Neuronal stem cell (in vitro differentiated cells): ENCODE results near the gene MAN1B1.
A peak's percentile ranks its signal among the peaks of the same experiment; 100 is the strongest.

Source experiments
- DNase-seq: peaks from one replicate; pipeline ENCODE4 v3.0.0-alpha.2; 2013; ENCODE audit warnings: low spot score
- H2AFZ ChIP-seq: one replicate; pipeline ENCODE4 v1.6.1; 2013; ENCODE audit warnings: mild to moderate bottlenecking, low read length, inconsistent platforms
- H2AK5ac ChIP-seq: 2 replicates; pipeline ENCODE4 v1.6.1; 2013; ENCODE audit warnings: low read depth, mild to moderate bottlenecking, inconsistent platforms, low read length, moderate library complexity, mixed read lengths
- H2BK120ac ChIP-seq: 2 replicates; pipeline ENCODE4 v1.6.1; 2013; ENCODE audit warnings: low read depth, mild to moderate bottlenecking, inconsistent platforms, low read length, moderate library complexity, mixed read lengths
- H2BK12ac ChIP-seq: one replicate; pipeline ENCODE4 v1.6.1; 2013; ENCODE audit warnings: low read length, inconsistent platforms
- H2BK15ac ChIP-seq: 2 replicates; pipeline ENCODE4 v1.6.1; 2013; ENCODE audit warnings: mild to moderate bottlenecking, low read length, inconsistent platforms, mixed read lengths
- H2BK5ac ChIP-seq: one replicate; pipeline ENCODE4 v1.6.1; 2013; ENCODE audit warnings: inconsistent platforms, mild to moderate bottlenecking, low read length, moderate library complexity
- H3K14ac ChIP-seq: one replicate; pipeline ENCODE4 v1.6.1; 2013; ENCODE audit warnings: low read length, inconsistent platforms
- H3K18ac ChIP-seq: 2 replicates; pipeline ENCODE4 v1.6.1; 2013; ENCODE audit warnings: low read length, inconsistent platforms
- H3K23ac ChIP-seq: 2 replicates; pipeline ENCODE4 v1.6.1; 2013; ENCODE audit warnings: low read depth, mild to moderate bottlenecking, mixed read lengths, low read length, inconsistent platforms; ENCODE audit not compliant: poor library complexity
- H3K27ac ChIP-seq: replicated peaks from 3 replicates; pipeline ENCODE4 v1.5.1; 2013; ENCODE audit warnings: low read length, inconsistent platforms
- H3K27me3 ChIP-seq, 3 experiments: 2 replicates each; pipeline ENCODE4 v1.6.1; 2013; ENCODE audit warnings: low read length in 3 of 3, mild to moderate bottlenecking in 2 of 3, inconsistent platforms in 1 of 3, low read depth in 1 of 3, mixed read lengths in 1 of 3, moderate library complexity in 1 of 3; ENCODE audit not compliant: control insufficient read depth in 3 of 3, insufficient read depth in 3 of 3
- H3K36me3 ChIP-seq, 2 donors: replicated peaks in 1 of 2; 2 replicates each; pipeline ENCODE4 v1.6.1; 2013; ENCODE audit warnings: low read length in 2 of 2; ENCODE audit not compliant: control insufficient read depth in 2 of 2, insufficient read depth in 2 of 2
- H3K4ac ChIP-seq: 2 replicates; pipeline ENCODE4 v1.6.1; 2013; ENCODE audit warnings: inconsistent platforms, mild to moderate bottlenecking, low read length, moderate library complexity
- H3K4me1 ChIP-seq, 2 donors: 1 replicate in 1 of 2; 2 replicates in 1 of 2; pipeline ENCODE4 v1.6.1; 2013; ENCODE audit warnings: low read length in 2 of 2, low read depth in 1 of 2; ENCODE audit not compliant: control insufficient read depth in 2 of 2, insufficient read depth in 1 of 2
- H3K4me2 ChIP-seq: one replicate; pipeline ENCODE4 v1.6.1; 2013; ENCODE audit warnings: mild to moderate bottlenecking, low read length, inconsistent platforms; ENCODE audit not compliant: insufficient read depth, poor library complexity, severe bottlenecking
- H3K4me3 ChIP-seq, 2 donors: 2 replicates each; pipeline ENCODE4 v1.5.1; 2013; ENCODE audit warnings: low read length in 2 of 2, mild to moderate bottlenecking in 2 of 2, inconsistent platforms in 1 of 2, moderate library complexity in 1 of 2
- H3K79me1 ChIP-seq: one replicate; pipeline ENCODE4 v1.6.1; 2013; ENCODE audit warnings: low read depth, mild to moderate bottlenecking, inconsistent platforms, low read length, moderate library complexity
- H3K9ac ChIP-seq: one replicate; pipeline ENCODE4 v1.6.1; 2013; ENCODE audit warnings: mild to moderate bottlenecking, low read depth, low read length, inconsistent platforms; ENCODE audit not compliant: poor library complexity
- H3K9me3 ChIP-seq, 2 donors: replicated peaks in 1 of 2; 2 replicates each; pipeline versions ENCODE3 to v1.6.1; 2013; ENCODE audit warnings: low read length in 2 of 2, mild to moderate bottlenecking in 2 of 2, inconsistent platforms in 1 of 2, low read depth in 1 of 2, mixed read lengths in 1 of 2, moderate library complexity in 1 of 2; ENCODE audit not compliant: control insufficient read depth in 2 of 2, insufficient read depth in 1 of 2
- H4K8ac ChIP-seq: one replicate; pipeline ENCODE4 v1.6.1; 2013; ENCODE audit warnings: low read depth, mild to moderate bottlenecking, inconsistent platforms, low read length, moderate library complexity
- H4K91ac ChIP-seq: one replicate; pipeline ENCODE4 v1.6.1; 2013; ENCODE audit warnings: low read length, low read depth, mild to moderate bottlenecking, inconsistent platforms; ENCODE audit not compliant: poor library complexity
- WGBS, 2 donors: extraction: QIAGEN DNeasy Blood & Tissue Kit; methylation state at CpG; one replicate each; pipeline ENCODE4 v1.1.7; 2013; ENCODE audit warnings: missing lambda C conversion rate in 2 of 2, mixed read lengths in 1 of 2; ENCODE audit not compliant: insufficient read length in 2 of 2, insufficient replicate concordance in 1 of 2; ENCODE audit errors: extremely low coverage in 2 of 2; 5-methylcytosine and 5-hydroxymethylcytosine counted together

MAN1B1 gene

DNA sequence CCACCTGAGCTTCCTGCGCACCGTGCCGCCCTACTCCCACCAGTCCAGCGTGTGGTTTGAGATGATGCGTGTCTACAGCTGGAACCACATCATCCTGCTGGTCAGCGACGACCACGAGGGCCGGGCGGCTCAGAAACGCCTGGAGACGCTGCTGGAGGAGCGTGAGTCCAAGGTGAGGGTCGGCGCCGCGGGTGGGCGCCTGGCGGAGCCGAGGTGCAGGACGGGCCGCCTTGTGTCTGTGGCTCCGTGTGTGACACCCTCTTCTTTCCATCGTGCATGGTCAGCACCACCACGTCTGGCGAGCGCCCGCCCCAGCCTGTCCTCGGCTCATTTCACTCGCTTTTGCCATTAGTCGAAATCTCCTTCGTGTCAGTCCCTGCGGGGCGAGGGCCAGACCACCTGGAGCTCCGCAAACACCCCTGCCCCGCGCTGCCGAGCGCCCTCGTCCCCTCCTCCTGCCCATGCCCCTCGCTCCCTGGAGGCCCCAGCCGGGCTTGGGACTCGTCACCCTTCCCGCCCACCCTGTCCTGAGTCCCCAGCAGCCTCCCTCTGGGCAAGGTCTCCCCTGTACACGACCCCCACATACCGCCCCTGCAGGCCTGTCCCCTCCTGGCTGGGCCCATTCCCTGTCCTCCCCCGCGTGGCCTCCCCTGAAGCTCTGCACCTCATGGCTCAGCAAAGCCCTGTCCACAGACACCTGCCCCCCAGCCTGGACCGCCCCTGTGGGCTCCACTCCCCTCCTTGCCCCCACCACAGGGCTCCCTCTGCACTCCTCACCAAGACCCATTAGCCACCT is 59.1 kb downstream of the MAN1B1 start:
- peak overlapping the region; percentile 44 for H3K9ac ChIP-seq
- H3K27me3 ChIP-seq = peaks cover 0 to 71% (median 30%) of the 10 kb centered on the region in 3 experiments
- H4K8ac ChIP-seq = no peak overlapping the region
- peaks cover 2% of the 10 kb centered on the region for H3K79me1 ChIP-seq
- WGBS, 2 donors = no CpG with 5 or more reads among the region's 49 CpGs
- H3K4ac ChIP-seq = no peak overlapping the region
- H3K4me3 ChIP-seq = no peak overlapping the region
- no peak overlapping the region for H3K27ac ChIP-seq
- no peak overlapping the region for H2BK120ac ChIP-seq
- DNase-seq = no peak
- no peaks in the 10 kb centered on the region for H3K9me3 ChIP-seq
- H2BK5ac ChIP-seq = no peak overlapping the region
- H2AK5ac ChIP-seq = no peak overlapping the region
- no peaks in the 10 kb centered on the region for H3K4me1 ChIP-seq
- H3K36me3 ChIP-seq = no peaks in the 10 kb centered on the region
- no peak overlapping the region for H2BK15ac ChIP-seq
- H3K4me2 ChIP-seq = no peak overlapping the region
- H2BK12ac ChIP-seq = no peak overlapping the region
- H3K18ac ChIP-seq = peak overlapping the region; percentile 11
- no peak overlapping the region for H4K91ac ChIP-seq
- no peak overlapping the region for H2AFZ ChIP-seq
- peak overlapping the region; percentile 20 for H3K23ac ChIP-seq
- no peak overlapping the region for H3K14ac ChIP-seq

DNA sequence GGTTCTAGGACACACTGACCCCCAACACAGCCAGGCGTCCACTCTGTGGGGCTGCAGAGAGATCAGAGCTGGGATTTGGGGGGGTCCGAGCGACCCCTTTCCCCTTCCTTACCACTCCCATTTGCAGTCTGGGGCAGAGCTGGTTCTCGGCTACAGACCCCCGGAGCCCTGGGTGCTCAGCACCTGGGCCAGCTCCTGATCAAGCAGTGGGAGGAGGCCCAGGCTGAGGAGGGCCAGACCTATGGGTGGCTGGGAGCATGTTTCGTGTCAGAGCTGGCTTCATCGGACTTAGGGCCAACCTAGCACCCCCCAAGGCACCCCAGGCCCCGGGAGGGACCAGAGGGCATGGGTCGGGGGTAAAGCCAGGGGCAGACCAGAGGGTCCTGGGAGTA is 59.7 kb downstream of the MAN1B1 start:
- no peak overlapping the region for H2BK12ac ChIP-seq
- H3K27me3 ChIP-seq = peaks cover 0 to 65% (median 24%) of the 10 kb centered on the region in 3 experiments
- no peak for DNase-seq
- no peak overlapping the region for H4K91ac ChIP-seq
- H3K4ac ChIP-seq = no peak overlapping the region
- no peak overlapping the region for H3K9ac ChIP-seq
- H3K79me1 ChIP-seq = peaks cover 2% of the 10 kb centered on the region
- H3K23ac ChIP-seq = peak overlapping the region; percentile 20
- H2BK5ac ChIP-seq = no peak overlapping the region
- no peak overlapping the region for H2BK15ac ChIP-seq
- no CpG with 5 or more reads among the region's 9 CpGs for WGBS, 2 donors
- H2AFZ ChIP-seq = no peak overlapping the region
- H3K4me1 ChIP-seq = no peaks in the 10 kb centered on the region
- H3K18ac ChIP-seq = peak overlapping the region; percentile 11
- H3K27ac ChIP-seq = no peak overlapping the region
- H3K4me2 ChIP-seq = no peak overlapping the region
- H3K36me3 ChIP-seq = no peaks in the 10 kb centered on the region
- no peak overlapping the region for H2AK5ac ChIP-seq
- no peak overlapping the region for H4K8ac ChIP-seq
- H3K4me3 ChIP-seq = no peak overlapping the region
- H3K9me3 ChIP-seq = no peaks in the 10 kb centered on the region
- H2BK120ac ChIP-seq = no peak overlapping the region
- no peak overlapping the region for H3K14ac ChIP-seq

DNA sequence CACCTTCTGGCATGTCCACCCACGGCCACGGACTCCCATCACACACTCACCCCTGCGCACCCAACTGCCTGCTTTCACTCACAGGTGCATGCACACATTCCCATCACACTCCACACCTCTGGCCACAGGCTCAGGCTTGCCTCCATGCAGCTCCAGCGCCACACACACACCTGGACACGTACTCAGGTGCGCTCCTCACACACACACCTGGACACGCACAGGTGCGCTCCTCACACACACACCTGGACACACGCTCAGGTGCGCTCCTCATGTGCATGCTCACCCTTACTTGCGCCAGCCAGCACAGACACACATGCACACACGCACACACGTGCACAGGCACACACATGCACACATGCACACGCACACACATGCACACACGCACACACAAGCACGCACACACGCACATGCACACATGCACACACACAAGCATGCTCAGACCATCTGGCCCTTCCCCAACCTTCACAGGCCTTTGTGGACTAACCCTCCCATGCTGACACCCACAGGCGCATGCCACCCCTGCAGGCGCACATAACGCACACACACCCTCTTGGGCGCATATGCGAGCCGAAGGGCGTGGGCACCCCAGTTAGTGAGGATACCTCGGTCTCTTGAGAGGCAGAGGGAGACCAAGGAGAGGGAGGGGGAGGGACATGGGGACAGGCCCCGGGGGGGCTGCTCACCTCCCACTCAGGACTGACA is 60.5 kb downstream of the MAN1B1 start:
- H3K18ac ChIP-seq = peak overlapping the region; percentile 57
- no peaks in the 10 kb centered on the region for H3K9me3 ChIP-seq
- no peak overlapping the region for H2AFZ ChIP-seq
- H3K9ac ChIP-seq = peak overlapping the region; percentile 84
- H2BK15ac ChIP-seq = no peak overlapping the region
- H3K79me1 ChIP-seq = peaks cover 2% of the 10 kb centered on the region
- no peak overlapping the region for H4K91ac ChIP-seq
- H2BK12ac ChIP-seq = peak overlapping the region; percentile 58
- no peak overlapping the region for H3K4me2 ChIP-seq
- no peak overlapping the region for H3K4ac ChIP-seq
- H3K36me3 ChIP-seq = no peaks in the 10 kb centered on the region
- H4K8ac ChIP-seq = no peak overlapping the region
- H3K4me3 ChIP-seq = peak overlapping the region in 1 of 2 donors; percentile 75
- no peak overlapping the region for H2BK120ac ChIP-seq
- no peak overlapping the region for H2BK5ac ChIP-seq
- peak overlapping the region; percentile 97 for H3K23ac ChIP-seq
- peak overlapping the region; percentile 84 for H3K14ac ChIP-seq
- no CpG with 5 or more reads among the region's 26 CpGs for WGBS, 2 donors
- H3K4me1 ChIP-seq = no peaks in the 10 kb centered on the region
- no peak overlapping the region for H2AK5ac ChIP-seq
- H3K27ac ChIP-seq = no peak overlapping the region
- H3K27me3 ChIP-seq = peaks cover 0 to 58% (median 17%) of the 10 kb centered on the region in 3 experiments
- DNase-seq = no peak

DNA sequence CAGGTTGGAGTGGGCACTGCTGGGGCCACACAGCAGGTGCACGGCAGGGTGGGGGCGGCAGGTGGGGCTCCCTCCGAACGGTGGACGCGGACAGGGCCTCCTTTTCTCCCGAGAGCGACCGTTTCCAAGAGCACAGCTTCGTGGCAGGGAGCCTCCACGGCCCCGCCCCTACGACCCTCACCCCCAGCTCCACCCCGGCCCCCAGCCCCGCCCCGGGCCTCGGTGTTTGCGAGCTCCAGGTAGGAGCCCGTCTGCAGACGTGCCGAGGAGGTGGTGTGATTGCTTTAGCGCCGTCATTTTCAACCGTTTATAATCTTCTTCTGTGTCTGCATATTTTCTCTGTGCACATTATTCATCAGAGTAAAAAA is 61.0 kb downstream of the MAN1B1 start:
- Histone ChIP-seq H2BK120ac (no peak overlapping the region), H3K79me1 (peaks cover 2% of the 10 kb centered on the region), H2AFZ (no peak overlapping the region), H4K91ac (no peak overlapping the region), H2BK5ac (no peak overlapping the region), H3K9me3 (peaks cover 0 to 4% of the 10 kb centered on the region in 2 donors), H3K9ac (no peak overlapping the region), H4K8ac (no peak overlapping the region), H3K14ac (no peak overlapping the region), H3K27ac (no peak overlapping the region), H2AK5ac (no peak overlapping the region), H3K23ac (no peak overlapping the region), H3K4me2 (no peak overlapping the region), H3K36me3 (peaks cover 0 to under 1% of the 10 kb centered on the region in 2 donors), H3K4me3 (no peak overlapping the region), H2BK15ac (no peak overlapping the region), H3K4ac (no peak overlapping the region), H3K27me3 (peaks cover 0 to 53% (median 12%) of the 10 kb centered on the region in 3 experiments), H2BK12ac (no peak overlapping the region), H3K4me1 (no peaks in the 10 kb centered on the region), H3K18ac (no peak overlapping the region)
- no peak for DNase-seq
- no CpG with 5 or more reads among the region's 24 CpGs for WGBS, 2 donors
